ENCODE results near the gene SUGCT. TPM values are rescaled to one million over a fixed set of nuclear protein-coding genes. Genes with fewer than 3 reads are reported as not detected.

SUGCT gene
- total RNA-seq, 1 experiment from 2014 or later, result 9.9 TPM

DNA sequence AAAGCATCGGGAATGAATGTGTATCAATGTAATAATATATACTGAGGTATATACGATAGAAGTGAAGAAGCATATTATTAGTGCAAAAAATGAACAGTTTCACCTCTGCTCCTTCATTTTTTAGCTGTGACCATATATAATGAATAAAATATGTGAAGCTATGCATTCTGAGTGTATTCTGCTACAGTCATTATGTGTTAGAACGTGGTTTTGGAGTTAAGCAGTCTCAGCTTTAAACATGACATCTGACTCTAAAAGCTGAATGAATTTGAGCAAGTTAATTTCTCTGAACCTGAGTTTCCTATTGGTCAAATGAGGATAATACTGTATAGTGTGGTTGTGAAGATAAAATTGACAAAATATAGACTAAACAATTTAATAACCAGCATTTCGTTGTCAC, 358.1 kb downstream of the SUGCT start:
- TF ChIP-seq, protein P1, sequence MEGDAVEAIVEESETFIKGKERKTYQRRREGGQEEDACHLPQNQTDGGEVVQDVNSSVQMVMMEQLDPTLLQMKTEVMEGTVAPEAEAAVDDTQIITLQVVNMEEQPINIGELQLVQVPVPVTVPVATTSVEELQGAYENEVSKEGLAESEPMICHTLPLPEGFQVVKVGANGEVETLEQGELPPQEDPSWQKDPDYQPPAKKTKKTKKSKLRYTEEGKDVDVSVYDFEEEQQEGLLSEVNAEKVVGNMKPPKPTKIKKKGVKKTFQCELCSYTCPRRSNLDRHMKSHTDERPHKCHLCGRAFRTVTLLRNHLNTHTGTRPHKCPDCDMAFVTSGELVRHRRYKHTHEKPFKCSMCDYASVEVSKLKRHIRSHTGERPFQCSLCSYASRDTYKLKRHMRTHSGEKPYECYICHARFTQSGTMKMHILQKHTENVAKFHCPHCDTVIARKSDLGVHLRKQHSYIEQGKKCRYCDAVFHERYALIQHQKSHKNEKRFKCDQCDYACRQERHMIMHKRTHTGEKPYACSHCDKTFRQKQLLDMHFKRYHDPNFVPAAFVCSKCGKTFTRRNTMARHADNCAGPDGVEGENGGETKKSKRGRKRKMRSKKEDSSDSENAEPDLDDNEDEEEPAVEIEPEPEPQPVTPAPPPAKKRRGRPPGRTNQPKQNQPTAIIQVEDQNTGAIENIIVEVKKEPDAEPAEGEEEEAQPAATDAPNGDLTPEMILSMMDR (IDR thresholded peaks at IDR 0.05; ENCODE audit: insufficient read depth in 1 of 2, low read depth in 1 of 2, low read length in 1 of 2, severe bottlenecking in 1 of 2, unreplicated experiment in 1 of 2), result no peak
- no peak overlapping the region for H3K4me3 ChIP-seq (ENCODE audit: low read depth, low read length)
- no peaks in the 10 kb centered on the region for H3K9me3 Mint-ChIP-seq (ENCODE audit: unreplicated experiment)
- H3K9me3 ChIP-seq, result no peaks in the 10 kb centered on the region
- H3K36me3 ChIP-seq (ENCODE audit: control insufficient read depth, insufficient read depth, low read length), result no peaks in the 10 kb centered on the region
- intact Hi-C loops (cut with micrococcal nuclease; ENCODE audit: unreplicated experiment), result no loop called here
- H3K27me3 ChIP-seq (replicated peaks; ENCODE audit: control insufficient read depth, insufficient read depth, low read length), result no peaks in the 10 kb centered on the region
- no peak for DNase-seq
- no peaks in the 10 kb centered on the region for H3K36me3 Mint-ChIP-seq (ENCODE audit: insufficient read depth, unreplicated experiment)
- H3K4me3 Mint-ChIP-seq (ENCODE audit: unreplicated experiment), result no peak overlapping the region
- BruUV-seq (replicated peaks), result no TSS peak
- no peaks in the 10 kb centered on the region for H3K4me1 Mint-ChIP-seq (ENCODE audit: low read depth, unreplicated experiment)
- CTCF ChIA-PET, result no interaction called here
- H3K4me1 ChIP-seq, result no peaks in the 10 kb centered on the region
- H3K27me3 Mint-ChIP-seq (ENCODE audit: insufficient read depth, unreplicated experiment), result no peaks in the 10 kb centered on the region
- POLR2A ChIA-PET, result no interaction called here
- H3K27ac Mint-ChIP-seq (ENCODE audit: unreplicated experiment), result no peak overlapping the region

DNA sequence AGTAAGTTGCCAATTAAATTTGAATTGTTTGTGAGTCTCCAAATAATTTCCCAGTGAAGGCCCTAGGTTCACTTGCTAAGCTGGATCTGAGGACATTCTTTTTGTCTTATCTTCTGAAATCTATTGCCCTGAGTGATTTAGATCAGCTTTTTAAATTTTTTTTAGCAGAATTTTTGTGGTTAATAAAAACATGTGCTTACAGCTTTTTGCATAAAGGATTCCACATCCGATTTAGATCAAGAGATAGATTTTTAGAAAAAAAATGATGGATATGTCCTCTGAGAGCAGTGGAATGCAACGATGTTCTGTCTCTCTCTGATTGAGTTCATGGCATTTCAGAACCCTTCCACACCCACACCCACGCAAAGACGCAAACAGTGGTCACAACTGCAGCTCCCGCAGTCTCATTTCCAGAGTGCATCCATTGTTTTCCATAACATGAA, 358.8 kb downstream of the SUGCT start:
- no peak overlapping the region for H3K4me3 ChIP-seq (ENCODE audit: low read depth, low read length)
- Mint-ChIP-seq H3K4me3 (ENCODE audit: unreplicated experiment) (no peak overlapping the region), H3K36me3 (ENCODE audit: insufficient read depth, unreplicated experiment) (no peaks in the 10 kb centered on the region), H3K9me3 (ENCODE audit: unreplicated experiment) (no peaks in the 10 kb centered on the region), H3K27me3 (ENCODE audit: insufficient read depth, unreplicated experiment) (no peaks in the 10 kb centered on the region), H3K4me1 (ENCODE audit: low read depth, unreplicated experiment) (no peaks in the 10 kb centered on the region), H3K27ac (ENCODE audit: unreplicated experiment) (no peak overlapping the region)
- no TSS peak for BruUV-seq (replicated peaks)
- no peaks in the 10 kb centered on the region for H3K4me1 ChIP-seq
- H3K27me3 ChIP-seq (replicated peaks; ENCODE audit: control insufficient read depth, insufficient read depth, low read length), result no peaks in the 10 kb centered on the region
- H3K36me3 ChIP-seq (ENCODE audit: control insufficient read depth, insufficient read depth, low read length), result no peaks in the 10 kb centered on the region
- no peak for DNase-seq
- TF ChIP-seq, protein P1 (IDR thresholded peaks at IDR 0.05; ENCODE audit: insufficient read depth in 1 of 2, low read depth in 1 of 2, low read length in 1 of 2, severe bottlenecking in 1 of 2, unreplicated experiment in 1 of 2), result no peak
- ChIA-PET POLR2A (no interaction called here), CTCF (no interaction called here)
- no peaks in the 10 kb centered on the region for H3K9me3 ChIP-seq
- intact Hi-C loops (cut with micrococcal nuclease; ENCODE audit: unreplicated experiment), result no loop called here

DNA sequence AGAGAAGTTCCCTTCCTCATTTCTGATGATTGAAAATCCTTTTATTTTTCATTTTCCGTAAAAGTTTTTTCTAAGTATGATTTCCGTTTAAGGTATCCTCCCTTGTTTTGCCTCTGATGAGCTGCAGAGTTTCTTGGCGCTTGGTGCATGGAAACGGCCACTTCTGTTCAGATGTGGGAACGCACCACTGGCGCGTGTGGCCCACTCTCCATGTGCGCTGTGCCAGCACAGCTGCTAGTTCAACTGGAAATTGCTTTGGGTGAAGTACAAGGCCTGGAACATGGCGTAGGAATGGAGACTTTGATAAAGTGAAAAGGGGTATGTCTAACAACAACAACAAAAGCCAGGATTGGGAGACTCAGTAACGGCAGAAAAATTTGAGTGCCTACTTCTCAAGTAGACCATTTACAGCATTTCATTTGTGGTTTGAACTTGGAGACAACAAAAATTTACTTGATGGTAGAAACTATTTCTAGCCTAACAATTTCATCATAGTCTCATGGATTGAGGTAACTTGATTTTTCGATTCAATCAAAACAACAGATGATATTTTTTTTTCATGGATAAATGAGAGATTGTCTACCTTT, 364.2 kb downstream of the SUGCT start:
- H3K36me3 Mint-ChIP-seq (ENCODE audit: insufficient read depth, unreplicated experiment), result no peaks in the 10 kb centered on the region
- H3K9me3 Mint-ChIP-seq (ENCODE audit: unreplicated experiment), result no peaks in the 10 kb centered on the region
- H3K9me3 ChIP-seq, result no peaks in the 10 kb centered on the region
- ChIA-PET POLR2A (no interaction called here), CTCF (no interaction called here)
- TF ChIP-seq, protein P1 (IDR thresholded peaks at IDR 0.05; ENCODE audit: insufficient read depth in 1 of 2, low read depth in 1 of 2, low read length in 1 of 2, severe bottlenecking in 1 of 2, unreplicated experiment in 1 of 2), result no peak
- no peak for DNase-seq
- H3K4me3 ChIP-seq (ENCODE audit: low read depth, low read length), result no peak overlapping the region
- BruUV-seq (replicated peaks), result no TSS peak
- intact Hi-C loops (cut with micrococcal nuclease; ENCODE audit: unreplicated experiment), result no loop called here
- no peak overlapping the region for H3K4me3 Mint-ChIP-seq (ENCODE audit: unreplicated experiment)
- no peak overlapping the region for H3K27ac Mint-ChIP-seq (ENCODE audit: unreplicated experiment)
- H3K4me1 ChIP-seq, result no peaks in the 10 kb centered on the region
- H3K36me3 ChIP-seq (ENCODE audit: control insufficient read depth, insufficient read depth, low read length), result no peaks in the 10 kb centered on the region
- H3K27me3 ChIP-seq (replicated peaks; ENCODE audit: control insufficient read depth, insufficient read depth, low read length), result no peaks in the 10 kb centered on the region
- H3K4me1 Mint-ChIP-seq (ENCODE audit: low read depth, unreplicated experiment), result no peaks in the 10 kb centered on the region
- no peaks in the 10 kb centered on the region for H3K27me3 Mint-ChIP-seq (ENCODE audit: insufficient read depth, unreplicated experiment)
